HepG2 (cell line): ENCODE measurements around the gene EPG5. TPM values are rescaled to one million over a fixed set of nuclear protein-coding genes. Genes with fewer than 3 reads are reported as not detected.

Source experiments
- CCAR2 ChIP-seq: fragments of 200-400 bp; formaldehyde crosslinking; optimal IDR thresholded peaks from 2 replicates; pipeline ENCODE3; 2018; ENCODE audit warnings: low read depth, mild to moderate bottlenecking, low read length, moderate library complexity
- DMAP1 ChIP-seq: IDR thresholded peaks from 2 replicates; pipeline ENCODE4 v1.6.1; 2016
- DR1 ChIP-seq: sonication (generic); formaldehyde crosslinking; IDR thresholded peaks from 2 replicates; pipeline ENCODE4 v1.8.0; 2021; ENCODE audit warnings: mild to moderate bottlenecking, missing genetic modification reagents, inconsistent platforms
- FOSL1 ChIP-seq: sonication (generic); formaldehyde crosslinking; IDR thresholded peaks from 2 replicates; pipeline ENCODE4 v1.9.0; 2021; ENCODE audit warnings: missing genetic modification reagents, borderline replicate concordance
- KDM3A ChIP-seq: IDR thresholded peaks from 2 replicates; pipeline ENCODE4 v1.6.1; 2018; ENCODE audit warnings: low read depth, missing compliant biosample characterization
- MAZ ChIP-seq, 2 experiments: sonication (generic) in 1 of 2; formaldehyde crosslinking in 1 of 2; IDR thresholded peaks; 2 replicates each; pipeline versions ENCODE4 v1.5.0 to v1.6.1; 2012 to 2020; ENCODE audit warnings: low read depth in 2 of 2, mild to moderate bottlenecking in 2 of 2, borderline replicate concordance in 1 of 2, improper control_type of control experiment in 1 of 2, low read length in 1 of 2, missing genetic modification reagents in 1 of 2, moderate library complexity in 1 of 2
- MTF1 ChIP-seq: sonication (generic); formaldehyde crosslinking; IDR thresholded peaks from 2 replicates; pipeline ENCODE4 v1.5.0; 2020; ENCODE audit warnings: missing genetic modification reagents
- RBM22 ChIP-seq: fragments of 200-400 bp; formaldehyde crosslinking; optimal IDR thresholded peaks from 2 replicates; pipeline ENCODE3; 2017; ENCODE audit warnings: mild to moderate bottlenecking, low read length, moderate library complexity
- SRY ChIP-seq: sonication (generic); formaldehyde crosslinking; IDR thresholded peaks from 2 replicates; pipeline ENCODE4 v1.8.0; 2022; ENCODE audit warnings: mild to moderate bottlenecking, missing genetic modification reagents
- TAF1 ChIP-seq: sonication (generic); formaldehyde crosslinking; IDR thresholded peaks from 2 replicates; pipeline ENCODE4 v1.4.0; 2020; ENCODE audit warnings: missing genetic modification reagents
- YEATS4 ChIP-seq: sonication (generic); formaldehyde crosslinking; IDR thresholded peaks from 2 replicates; pipeline ENCODE4 v1.4.0; 2020; ENCODE audit warnings: missing genetic modification reagents, borderline replicate concordance
- ZBTB20 ChIP-seq: sonication (generic); formaldehyde crosslinking; IDR thresholded peaks from 2 replicates; pipeline ENCODE4 v1.8.1; 2023; ENCODE audit warnings: missing genetic modification reagents, low read depth, mild to moderate bottlenecking, borderline replicate concordance
- ZBTB38 ChIP-seq: sonication (generic); formaldehyde crosslinking; IDR thresholded peaks from 2 replicates; pipeline ENCODE4 v1.5.1; 2020; ENCODE audit warnings: mild to moderate bottlenecking, missing genetic modification reagents
- ZEB1 ChIP-seq: IDR thresholded peaks from 2 replicates; pipeline ENCODE4 v1.6.1; 2012; ENCODE audit warnings: mild to moderate bottlenecking, low read depth, inconsistent platforms; ENCODE audit not compliant: insufficient replicate concordance
- ZNF292 ChIP-seq: sonication (generic); formaldehyde crosslinking; IDR thresholded peaks from 2 replicates; pipeline ENCODE4 v1.8.1; 2022; ENCODE audit warnings: mild to moderate bottlenecking, low read depth, missing genetic modification reagents, borderline replicate concordance
- ZNF441 ChIP-seq: sonication (generic); formaldehyde crosslinking; IDR thresholded peaks from 2 replicates; pipeline ENCODE4 v1.7.0; 2021; ENCODE audit warnings: missing genetic modification reagents, borderline replicate concordance
- ZNF768 ChIP-seq: sonication (generic); formaldehyde crosslinking; IDR thresholded peaks from 2 replicates; pipeline ENCODE4 v1.4.0; 2020; ENCODE audit warnings: missing genetic modification reagents
- polyA plus RNA-seq, 8 experiments: library from polyadenylated mRNA; depleted of rRNA in 3 of 8; stranded (reverse) in 7 of 8; unstranded in 1 of 8; fragments of >200 nt; fragmentation: Illumina TruSeq in 4 of 8; extraction: Trizol in 4 of 8; gene quantifications; 2 replicates each; pipeline versions ENCODE4 v1.2.1 to v1.2.3, GENCODE V29; 2011 to 2016; ENCODE audit warnings: low read depth in 4 of 8, missing spikeins in 1 of 8, mixed read lengths in 1 of 8; ENCODE audit not compliant: insufficient read depth in 1 of 8
- total RNA-seq, 5 experiments: library from RNA; depleted of rRNA; stranded (reverse); fragments of >200 nt; fragmentation: Illumina TruSeq; extraction: Trizol; gene quantifications; 2 replicates each; pipeline ENCODE4 v1.2.3, GENCODE V29; 2016; ENCODE audit warnings: low read depth in 1 of 5
- TF ChIP-seq, protein P1 (sequence below): sonication (generic); formaldehyde crosslinking; IDR thresholded peaks from 2 replicates; pipeline ENCODE4 v1.4.0; 2020; ENCODE audit warnings: missing genetic modification reagents
- TF ChIP-seq, protein P2 (sequence below): sonication (generic); formaldehyde crosslinking; IDR thresholded peaks from 2 replicates; pipeline ENCODE4 v1.4.0; 2020; ENCODE audit warnings: missing genetic modification reagents
- TF ChIP-seq, protein P3 (sequence below): sonication (generic); formaldehyde crosslinking; IDR thresholded peaks from 2 replicates; pipeline ENCODE4 v1.5.1; 2020; ENCODE audit warnings: missing genetic modification reagents, mild to moderate bottlenecking, borderline replicate concordance
- TF ChIP-seq, protein P4 (sequence below): sonication (generic); formaldehyde crosslinking; IDR thresholded peaks from 2 replicates; pipeline ENCODE4 v1.4.0; 2020; ENCODE audit warnings: mild to moderate bottlenecking, missing genetic modification reagents

Gene EPG5
- total and polyA plus RNA-seq, 2 of the 13 experiments (the other 11 are each of a cell fraction or from before 2014, with no cell fraction given), result 6.7 to 9.3 TPM

DNA sequence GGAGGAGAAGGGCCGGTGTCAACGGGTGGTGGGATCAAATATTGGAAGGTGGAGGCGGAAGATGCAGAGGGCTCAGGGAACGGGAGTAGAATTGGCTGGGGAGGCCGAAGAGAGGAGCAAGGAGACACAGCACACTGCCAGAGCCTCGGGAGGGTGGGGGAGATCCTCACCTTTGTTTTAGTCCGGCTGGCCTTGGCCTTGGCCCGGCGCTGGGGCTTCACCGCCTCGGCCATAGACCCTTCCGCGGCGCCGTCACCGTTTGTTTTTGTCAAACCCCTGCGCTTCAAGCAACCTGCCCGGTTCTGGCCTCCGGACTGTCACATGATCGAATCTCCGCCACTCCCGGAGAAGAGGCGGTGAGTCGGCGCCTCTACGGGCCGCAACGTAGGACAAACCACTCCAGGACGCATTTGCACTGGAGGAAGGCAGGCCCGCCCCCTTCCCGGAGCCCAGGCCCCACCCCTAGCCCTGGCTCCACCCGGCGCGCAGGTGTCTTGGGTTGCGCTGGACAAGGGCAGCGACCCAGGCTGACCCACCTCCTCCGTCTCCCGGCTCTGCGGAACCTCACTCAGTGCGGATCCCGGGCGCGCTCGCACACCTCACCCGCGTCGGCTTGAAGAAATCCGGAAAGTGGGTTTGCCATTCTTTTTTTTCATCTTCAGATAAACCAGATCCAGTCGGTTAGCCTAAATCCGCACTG lies at the start of gene EPG5 (continued):
- TF ChIP-seq, protein P1, sequence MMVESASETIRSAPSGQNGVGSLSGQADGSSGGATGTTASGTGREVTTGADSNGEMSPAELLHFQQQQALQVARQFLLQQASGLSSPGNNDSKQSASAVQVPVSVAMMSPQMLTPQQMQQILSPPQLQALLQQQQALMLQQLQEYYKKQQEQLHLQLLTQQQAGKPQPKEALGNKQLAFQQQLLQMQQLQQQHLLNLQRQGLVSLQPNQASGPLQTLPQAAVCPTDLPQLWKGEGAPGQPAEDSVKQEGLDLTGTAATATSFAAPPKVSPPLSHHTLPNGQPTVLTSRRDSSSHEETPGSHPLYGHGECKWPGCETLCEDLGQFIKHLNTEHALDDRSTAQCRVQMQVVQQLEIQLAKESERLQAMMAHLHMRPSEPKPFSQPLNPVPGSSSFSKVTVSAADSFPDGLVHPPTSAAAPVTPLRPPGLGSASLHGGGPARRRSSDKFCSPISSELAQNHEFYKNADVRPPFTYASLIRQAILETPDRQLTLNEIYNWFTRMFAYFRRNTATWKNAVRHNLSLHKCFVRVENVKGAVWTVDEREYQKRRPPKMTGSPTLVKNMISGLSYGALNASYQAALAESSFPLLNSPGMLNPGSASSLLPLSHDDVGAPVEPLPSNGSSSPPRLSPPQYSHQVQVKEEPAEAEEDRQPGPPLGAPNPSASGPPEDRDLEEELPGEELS, result no peak
- no peak for TF ChIP-seq RBM22
- TF ChIP-seq ZBTB20 (CRISPR knock-in tag), result no peak
- TF ChIP-seq KDM3A, result no peak; the same call in 1 of the 2 replicates
- no peak for TF ChIP-seq FOSL1 (CRISPR knock-in tag)
- TF ChIP-seq ZNF292 (CRISPR knock-in tag), result peak; percentile 74; the same call in 1 of the 2 replicates
- TF ChIP-seq CCAR2, result no peak
- TF ChIP-seq DR1 (CRISPR knock-in tag), result peak; percentile 63; the same call in 1 of the 2 replicates
- peak; percentile 64 for TF ChIP-seq ZEB1
- TF ChIP-seq ZNF441, result no peak
- peak; percentile 73; the same call in 1 of the 2 replicates for TF ChIP-seq DMAP1
- TF ChIP-seq MAZ (IDR thresholded peaks at IDR 0.05; ENCODE audit: borderline replicate concordance, low read depth, low read length), result peak; percentile 63; the same call in 1 of the 2 replicates
- TF ChIP-seq MAZ (CRISPR knock-in tag; IDR thresholded peaks at IDR 0.05; ENCODE audit: low read depth), result no peak; the same call in 1 of the 2 replicates
- TF ChIP-seq SRY (CRISPR knock-in tag), result 0 out of 2 replicates have a peak, but pooled peaks have one; percentile 71
- no peak for TF ChIP-seq MTF1
- 0 out of 2 replicates have a peak, but pooled peaks have one; percentile 50 for TF ChIP-seq YEATS4 (CRISPR knock-in tag)
- TF ChIP-seq, protein P2, sequence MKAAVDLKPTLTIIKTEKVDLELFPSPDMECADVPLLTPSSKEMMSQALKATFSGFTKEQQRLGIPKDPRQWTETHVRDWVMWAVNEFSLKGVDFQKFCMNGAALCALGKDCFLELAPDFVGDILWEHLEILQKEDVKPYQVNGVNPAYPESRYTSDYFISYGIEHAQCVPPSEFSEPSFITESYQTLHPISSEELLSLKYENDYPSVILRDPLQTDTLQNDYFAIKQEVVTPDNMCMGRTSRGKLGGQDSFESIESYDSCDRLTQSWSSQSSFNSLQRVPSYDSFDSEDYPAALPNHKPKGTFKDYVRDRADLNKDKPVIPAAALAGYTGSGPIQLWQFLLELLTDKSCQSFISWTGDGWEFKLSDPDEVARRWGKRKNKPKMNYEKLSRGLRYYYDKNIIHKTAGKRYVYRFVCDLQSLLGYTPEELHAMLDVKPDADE (CRISPR knock-in tag), result no peak
- TF ChIP-seq ZNF768 (CRISPR knock-in tag), result peak; percentile 34; the same call in 1 of the 2 replicates
- TF ChIP-seq, protein P3, sequence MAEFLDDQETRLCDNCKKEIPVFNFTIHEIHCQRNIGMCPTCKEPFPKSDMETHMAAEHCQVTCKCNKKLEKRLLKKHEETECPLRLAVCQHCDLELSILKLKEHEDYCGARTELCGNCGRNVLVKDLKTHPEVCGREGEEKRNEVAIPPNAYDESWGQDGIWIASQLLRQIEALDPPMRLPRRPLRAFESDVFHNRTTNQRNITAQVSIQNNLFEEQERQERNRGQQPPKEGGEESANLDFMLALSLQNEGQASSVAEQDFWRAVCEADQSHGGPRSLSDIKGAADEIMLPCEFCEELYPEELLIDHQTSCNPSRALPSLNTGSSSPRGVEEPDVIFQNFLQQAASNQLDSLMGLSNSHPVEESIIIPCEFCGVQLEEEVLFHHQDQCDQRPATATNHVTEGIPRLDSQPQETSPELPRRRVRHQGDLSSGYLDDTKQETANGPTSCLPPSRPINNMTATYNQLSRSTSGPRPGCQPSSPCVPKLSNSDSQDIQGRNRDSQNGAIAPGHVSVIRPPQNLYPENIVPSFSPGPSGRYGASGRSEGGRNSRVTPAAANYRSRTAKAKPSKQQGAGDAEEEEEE, result peak; percentile 80; the same call in 1 of the 2 replicates
- TF ChIP-seq TAF1 (CRISPR knock-in tag), result peak; percentile 70; the same call in 1 of the 2 replicates
- TF ChIP-seq, protein P4, sequence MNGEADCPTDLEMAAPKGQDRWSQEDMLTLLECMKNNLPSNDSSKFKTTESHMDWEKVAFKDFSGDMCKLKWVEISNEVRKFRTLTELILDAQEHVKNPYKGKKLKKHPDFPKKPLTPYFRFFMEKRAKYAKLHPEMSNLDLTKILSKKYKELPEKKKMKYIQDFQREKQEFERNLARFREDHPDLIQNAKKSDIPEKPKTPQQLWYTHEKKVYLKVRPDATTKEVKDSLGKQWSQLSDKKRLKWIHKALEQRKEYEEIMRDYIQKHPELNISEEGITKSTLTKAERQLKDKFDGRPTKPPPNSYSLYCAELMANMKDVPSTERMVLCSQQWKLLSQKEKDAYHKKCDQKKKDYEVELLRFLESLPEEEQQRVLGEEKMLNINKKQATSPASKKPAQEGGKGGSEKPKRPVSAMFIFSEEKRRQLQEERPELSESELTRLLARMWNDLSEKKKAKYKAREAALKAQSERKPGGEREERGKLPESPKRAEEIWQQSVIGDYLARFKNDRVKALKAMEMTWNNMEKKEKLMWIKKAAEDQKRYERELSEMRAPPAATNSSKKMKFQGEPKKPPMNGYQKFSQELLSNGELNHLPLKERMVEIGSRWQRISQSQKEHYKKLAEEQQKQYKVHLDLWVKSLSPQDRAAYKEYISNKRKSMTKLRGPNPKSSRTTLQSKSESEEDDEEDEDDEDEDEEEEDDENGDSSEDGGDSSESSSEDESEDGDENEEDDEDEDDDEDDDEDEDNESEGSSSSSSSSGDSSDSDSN, result peak; percentile 62
- TF ChIP-seq ZBTB38 (CRISPR knock-in tag), result peak; percentile 32; the same call in 1 of the 2 replicates
